Limb (tissue), 2 donors: ENCODE measurements around the gene THAP8.

Experiments used
- DNase-seq, 2 donors: peaks; one replicate each; pipeline ENCODE4 v3.0.0-alpha.2; 2016; ENCODE audit errors: extremely low spot score in 2 of 2

THAP8 gene

DNA sequence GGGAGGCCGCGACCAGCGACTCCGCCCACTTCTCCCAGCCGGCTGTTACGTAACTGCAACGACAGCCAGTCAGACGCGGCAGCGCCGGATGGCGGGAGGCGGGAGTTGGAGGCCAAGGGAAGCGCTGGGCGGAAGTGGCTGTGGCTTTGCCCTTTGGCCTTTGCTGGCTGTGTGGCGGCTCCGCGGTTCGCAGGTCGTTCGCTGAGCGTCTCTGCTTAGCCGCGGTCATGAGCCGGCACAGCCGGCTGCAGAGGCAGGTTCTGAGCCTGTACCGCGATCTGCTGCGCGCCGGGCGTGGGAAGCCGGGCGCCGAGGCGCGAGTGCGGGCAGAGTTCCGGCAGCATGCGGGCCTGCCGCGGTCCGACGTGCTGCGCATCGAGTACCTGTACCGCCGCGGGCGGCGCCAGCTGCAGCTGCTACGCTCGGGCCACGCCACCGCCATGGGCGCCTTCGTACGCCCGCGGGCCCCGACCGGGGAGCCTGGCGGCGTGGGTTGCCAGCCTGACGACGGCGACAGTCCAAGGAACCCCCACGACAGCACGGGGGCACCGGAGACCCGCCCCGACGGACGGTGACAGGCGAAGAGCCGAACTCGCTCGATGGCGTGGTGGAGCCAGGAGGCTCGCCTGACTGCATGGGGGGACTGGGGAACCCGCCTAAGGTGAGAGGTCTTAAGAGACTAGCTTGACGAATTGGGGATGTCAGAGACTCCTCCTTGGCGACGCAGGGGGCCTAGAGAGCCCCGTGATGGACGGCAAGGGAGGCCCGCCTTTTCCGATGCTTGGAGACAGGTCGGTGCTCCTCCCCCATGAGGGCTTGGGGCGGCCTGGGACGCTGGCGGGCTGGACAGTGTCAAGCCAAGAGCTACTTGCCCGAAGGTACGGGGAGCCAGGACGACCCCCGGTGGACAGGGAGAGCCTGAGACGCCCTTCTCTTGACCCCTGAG lies 58.8 kb downstream of the THAP8 start, which contains the start of gene SDHAF1:
Gene SDHAF1 (plus strand): TSS at position 141 of the 946 bp plus-strand sequence. CDS start 87 bp downstream, at position 228.
- peak; percentile 94 for DNase-seq

- DNase-seq = no peak
Measured at GRCh38 chr19:35993923-35994598, 60.0 kb downstream of the THAP8 start.

- no peak for DNase-seq
Measured at GRCh38 chr19:35992907-35993765, 60.9 kb downstream of the THAP8 start.

DNA sequence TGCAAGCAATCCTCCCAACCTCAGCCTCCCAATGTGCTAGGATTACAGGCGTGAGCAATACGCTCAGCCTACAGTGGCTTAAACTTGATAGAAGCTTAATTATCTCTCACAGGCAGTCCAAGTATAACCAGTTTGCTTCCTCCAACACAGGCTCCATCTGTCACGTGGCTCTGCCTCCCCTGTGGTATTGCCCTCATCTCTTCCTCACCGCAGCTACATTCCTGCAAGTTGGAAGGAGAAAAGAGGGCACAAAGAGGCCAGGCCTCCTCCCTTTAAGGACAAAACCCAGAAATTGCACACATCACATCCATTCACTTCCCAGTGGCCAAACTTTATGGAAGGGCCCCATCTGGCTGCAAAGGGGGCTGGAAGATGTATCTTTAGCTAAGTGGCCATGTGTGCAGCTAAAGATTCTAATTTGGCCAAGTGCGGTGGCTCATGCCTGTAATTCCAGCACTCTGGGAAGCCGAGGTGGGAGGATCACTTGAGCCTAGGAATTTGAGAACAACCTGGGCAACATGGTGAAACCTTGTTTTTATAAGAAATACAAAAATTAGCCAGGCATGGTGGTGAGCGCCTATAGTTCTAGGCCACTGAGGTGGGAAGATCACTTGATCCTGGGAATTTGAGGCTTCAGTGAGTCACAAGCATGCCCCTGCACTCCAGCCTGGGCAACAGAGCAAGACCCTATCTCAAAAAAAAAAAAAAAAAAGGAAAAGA lies 62.2 kb downstream of the THAP8 start:
- DNase-seq = no peak

- DNase-seq = no peak
Measured at GRCh38 chr19:35990771-35991730, 63.0 kb downstream of the THAP8 start.

- DNase-seq = no peak
Measured at GRCh38 chr19:35990156-35990555, 63.9 kb downstream of the THAP8 start.

GRCh38 chr19:35988824-35989223 lies 65.3 kb downstream of the THAP8 start:
- DNase-seq = no peak

DNA sequence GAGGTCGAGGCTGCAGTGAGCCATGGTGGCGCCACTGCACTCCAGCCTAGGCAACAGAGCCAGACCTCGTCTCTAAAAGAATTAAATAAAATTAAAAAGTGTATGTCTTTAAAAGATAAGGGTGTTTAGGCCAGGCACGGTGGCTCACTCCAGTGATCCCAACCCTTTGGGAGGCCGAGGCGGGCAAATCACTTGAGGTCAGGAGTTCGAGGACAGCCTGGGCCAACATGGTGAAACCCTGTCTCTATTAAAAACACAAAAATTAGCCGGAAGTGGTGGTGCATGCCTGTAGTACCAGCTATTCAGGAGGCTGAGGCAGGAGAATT lies 66.6 kb downstream of the THAP8 start:
- DNase-seq = no peak

GRCh38 chr19:35986664-35987570 lies 67.2 kb downstream of the THAP8 start:
- peak in 1 of 2 donors; percentile 45 for DNase-seq

GRCh38 chr19:35986111-35986510 lies 68.0 kb downstream of the THAP8 start:
- DNase-seq = no peak
